Nephron progenitor cell (in vitro differentiated cells): ENCODE measurements around the gene DENND2D.

Experiments used
- DNase-seq: peaks from one replicate; pipeline ENCODE4 v3.0.0; 2021
- H3K27ac Mint-ChIP-seq: 2 replicates; pipeline ENCODE4 v1.8.0; 2021; ENCODE audit warnings: mild to moderate bottlenecking, moderate library complexity, mixed read lengths
- H3K27me3 Mint-ChIP-seq: 2 replicates; pipeline ENCODE4 v1.8.0; 2021; ENCODE audit warnings: mild to moderate bottlenecking, low read depth, mixed read lengths; ENCODE audit not compliant: poor library complexity
- H3K36me3 Mint-ChIP-seq: 2 replicates; pipeline ENCODE4 v1.8.0; 2021; ENCODE audit warnings: low read depth, mixed read lengths
- H3K4me1 Mint-ChIP-seq: 2 replicates; pipeline ENCODE4 v1.8.0; 2021; ENCODE audit warnings: mixed read lengths
- H3K4me3 Mint-ChIP-seq: 2 replicates; pipeline ENCODE4 v1.8.0; 2021; ENCODE audit warnings: mild to moderate bottlenecking, moderate library complexity, mixed read lengths
- H3K9me3 Mint-ChIP-seq: 2 replicates; pipeline ENCODE4 v1.8.0; 2021; ENCODE audit warnings: mild to moderate bottlenecking, moderate library complexity, mixed read lengths
- CTCF ChIP-seq: fragments of 200-600 bp; sonication (generic); IDR thresholded peaks from 2 replicates; pipeline ENCODE4 v1.5.0; 2021; ENCODE audit warnings: antibody characterized with exemption

The DENND2D gene

GRCh38 chr1:111199881-111200801 is at the start of gene DENND2D:
DENND2D (minus strand) TSS chr1:111200646; CDS start chr1:111200459, 187 bp downstream.
- DNase-seq = no peak
- no peak within 1 kb of the TSS for H3K27ac Mint-ChIP-seq

GRCh38 chr1:111249960-111250359 is 49.5 kb upstream of the DENND2D start:
- no peak overlapping the region for H3K27ac Mint-ChIP-seq
- DNase-seq = no peak

More at GRCh38 chr1:111199881-111200801, at the start of gene DENND2D:
- Mint-ChIP-seq H3K27me3 (peaks cover 40% of the 10 kb centered on the region), H3K4me1 (peaks cover 9% of the 10 kb centered on the region), H3K9me3 (peaks cover 6% of the 10 kb centered on the region), H3K36me3 (no peaks in the 10 kb centered on the region), H3K4me3 (no peak within 1 kb of the TSS)
- no peak for TF ChIP-seq CTCF

GRCh38 chr1:111247125-111247838 is 46.8 kb upstream of the DENND2D start:
- Mint-ChIP-seq H3K27me3 (peaks cover 4% of the 10 kb centered on the region), H3K4me1 (no peaks in the 10 kb centered on the region), H3K36me3 (no peaks in the 10 kb centered on the region), H3K4me3 (no peak overlapping the region), H3K9me3 (no peaks in the 10 kb centered on the region), H3K27ac (no peak overlapping the region)
- no peak for DNase-seq
- TF ChIP-seq CTCF = no peak

More at GRCh38 chr1:111249960-111250359, 49.5 kb upstream of the DENND2D start:
- no peak overlapping the region for H3K4me3 Mint-ChIP-seq
- TF ChIP-seq CTCF = no peak
- peaks cover 12% of the 10 kb centered on the region for H3K27me3 Mint-ChIP-seq
- H3K36me3 Mint-ChIP-seq = no peaks in the 10 kb centered on the region
- no peaks in the 10 kb centered on the region for H3K9me3 Mint-ChIP-seq
- H3K4me1 Mint-ChIP-seq = no peaks in the 10 kb centered on the region

GRCh38 chr1:111242805-111243523 is 42.5 kb upstream of the DENND2D start:
- no peak overlapping the region for H3K27ac Mint-ChIP-seq
- TF ChIP-seq CTCF = no peak
- H3K36me3 Mint-ChIP-seq = no peaks in the 10 kb centered on the region
- H3K27me3 Mint-ChIP-seq = peaks cover 4% of the 10 kb centered on the region
- H3K9me3 Mint-ChIP-seq = no peaks in the 10 kb centered on the region
- no peaks in the 10 kb centered on the region for H3K4me1 Mint-ChIP-seq
- H3K4me3 Mint-ChIP-seq = no peak overlapping the region
- DNase-seq = no peak

- Mint-ChIP-seq H3K4me3 (no peak overlapping the region), H3K27me3 (peaks cover 4% of the 10 kb centered on the region), H3K36me3 (no peaks in the 10 kb centered on the region), H3K9me3 (no peaks in the 10 kb centered on the region), H3K27ac (no peak overlapping the region), H3K4me1 (no peaks in the 10 kb centered on the region)
- DNase-seq = no peak
- no peak for TF ChIP-seq CTCF
These were observed 41.4 kb upstream of the DENND2D start for GRCh38 chr1:111241797-111242196.
